ENCODE data around the gene GBA3. TPM values are rescaled to one million over a fixed set of nuclear protein-coding genes. Genes with fewer than 3 reads are reported as not detected.

GBA3 gene
- total and polyA plus RNA-seq, 7 experiments from 2014 or later, result not detected

DNA sequence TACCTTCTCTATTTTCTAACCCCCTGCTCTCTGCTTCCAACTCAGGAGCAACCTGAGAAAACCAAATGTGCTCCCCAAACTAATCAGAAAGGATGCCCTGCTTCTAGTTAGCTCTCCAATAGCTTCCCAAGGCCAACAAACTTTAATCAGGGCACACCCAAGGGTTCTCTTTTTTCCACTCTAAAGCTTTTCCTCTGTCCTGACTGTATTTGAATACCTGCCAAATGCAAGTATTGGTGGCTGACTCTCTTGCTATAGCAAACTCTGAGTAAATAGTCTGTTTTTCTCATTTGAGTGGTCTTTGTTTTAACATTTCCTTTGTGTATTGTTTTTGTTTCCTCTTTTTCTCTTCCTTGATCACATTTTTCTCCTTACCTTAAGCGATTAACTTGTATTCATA is 52.5 kb downstream of the GBA3 start:
- Histone ChIP-seq H3K4me3 (ENCODE audit: low read length) (no peak overlapping the region), H3K36me3 (ENCODE audit: control insufficient read depth in 2 of 3, insufficient read depth in 3 of 3, low read length in 3 of 3) (no peaks in the 10 kb centered on the region), H3K27ac (ENCODE audit: low read depth, low read length) (no peak overlapping the region), H3K4me1 (ENCODE audit: control insufficient read depth in 2 of 2, insufficient read depth in 2 of 2, low read length in 2 of 2) (no peaks in the 10 kb centered on the region), H3K9me3 (ENCODE audit: control insufficient read depth in 2 of 3, low read length in 3 of 3) (no peaks in the 10 kb centered on the region), H3K27me3 (ENCODE audit: control insufficient read depth in 2 of 2, insufficient read depth in 2 of 2, low read length in 2 of 2) (no peaks in the 10 kb centered on the region)
- ChIA-PET CTCF (no interaction called here), POLR2A (no interaction called here)
- intact Hi-C loops (cut with micrococcal nuclease), result no loop called here
- ATAC-seq (no peak), DNase-seq (no peak)
- Mint-ChIP-seq H3K9me3 (peaks cover 0 to 11% (median 3%) of the 10 kb centered on the region in 11 donors), H3K27ac (no peak overlapping the region), H3K4me1 (no peaks in the 10 kb centered on the region), H3K4me3 (no peak overlapping the region), H3K27me3 (peaks cover 2 to 17% (median 4%) of the 10 kb centered on the region in 5 donors), H3K36me3 (no peaks in the 10 kb centered on the region)

DNA sequence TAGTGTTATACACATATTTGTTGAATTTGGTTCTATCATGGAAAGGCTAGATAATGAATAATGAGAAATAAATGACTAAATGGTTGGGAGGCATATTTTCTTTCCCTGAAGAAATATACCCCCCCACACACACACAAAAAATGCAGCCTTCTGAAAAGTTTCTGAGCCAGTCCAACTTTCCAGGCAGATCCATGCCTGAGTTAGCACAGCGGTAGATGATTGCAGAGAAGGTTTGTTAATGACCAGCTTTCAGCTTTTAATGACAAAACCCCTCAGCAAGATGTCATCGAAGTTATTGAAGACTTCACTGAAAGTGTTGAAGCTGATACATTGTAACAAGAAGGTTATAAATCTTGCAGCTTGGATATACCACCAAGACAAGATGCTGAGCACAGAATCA is 61.4 kb downstream of the GBA3 start:
- Mint-ChIP-seq H3K4me1 (no peaks in the 10 kb centered on the region), H3K4me3 (no peak overlapping the region), H3K27me3 (peaks cover 0 to 25% (median 8%) of the 10 kb centered on the region in 5 donors), H3K36me3 (peaks cover 0 to 5% (median 0%) of the 10 kb centered on the region in 5 donors), H3K27ac (no peak overlapping the region), H3K9me3 (peaks cover 0 to 2% (median 0%) of the 10 kb centered on the region in 11 donors)
- H3K27me3 ChIP-seq (ENCODE audit: control insufficient read depth in 2 of 2, insufficient read depth in 2 of 2, low read length in 2 of 2), result no peaks in the 10 kb centered on the region
- DNase-seq, result no peak
- ATAC-seq, result no peak
- no peak overlapping the region for H3K27ac ChIP-seq (ENCODE audit: low read depth, low read length)
- no peaks in the 10 kb centered on the region for H3K36me3 ChIP-seq (ENCODE audit: control insufficient read depth in 2 of 3, insufficient read depth in 3 of 3, low read length in 3 of 3)
- POLR2A ChIA-PET, result no interaction called here
- H3K9me3 ChIP-seq (ENCODE audit: control insufficient read depth in 2 of 3, low read length in 3 of 3), result no peaks in the 10 kb centered on the region
- intact Hi-C loops (cut with micrococcal nuclease), result no loop called here
- H3K4me1 ChIP-seq (ENCODE audit: control insufficient read depth in 2 of 2, insufficient read depth in 2 of 2, low read length in 2 of 2), result no peaks in the 10 kb centered on the region
- CTCF ChIA-PET, result no interaction called here
- H3K4me3 ChIP-seq (ENCODE audit: low read length), result no peak overlapping the region

DNA sequence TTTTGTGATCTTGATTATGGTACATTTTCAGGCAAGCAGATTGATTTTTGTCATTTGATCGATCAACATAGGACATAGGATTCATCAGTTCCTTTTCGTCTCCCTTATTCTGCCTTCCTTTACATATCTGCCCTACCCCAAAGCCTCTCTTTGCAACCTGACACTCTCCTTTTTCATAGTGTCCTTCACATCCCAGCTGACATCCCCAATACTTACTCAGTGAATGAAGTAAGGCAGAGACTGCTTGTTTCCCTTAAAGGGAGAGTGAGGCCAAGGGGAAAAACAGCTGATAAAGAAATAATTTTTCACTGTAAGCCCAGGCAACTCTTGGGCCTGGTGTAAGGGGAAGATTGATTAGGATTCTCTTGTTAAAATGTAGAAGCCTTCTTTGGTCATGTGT is 69.8 kb downstream of the GBA3 start:
- ATAC-seq, result no peak
- intact Hi-C loops (cut with micrococcal nuclease), result no loop called here
- Histone ChIP-seq H3K9me3 (ENCODE audit: control insufficient read depth in 2 of 3, low read length in 3 of 3) (no peaks in the 10 kb centered on the region), H3K4me3 (ENCODE audit: low read length) (no peak overlapping the region), H3K36me3 (ENCODE audit: control insufficient read depth in 2 of 3, insufficient read depth in 3 of 3, low read length in 3 of 3) (no peaks in the 10 kb centered on the region), H3K27me3 (ENCODE audit: control insufficient read depth in 2 of 2, insufficient read depth in 2 of 2, low read length in 2 of 2) (no peaks in the 10 kb centered on the region), H3K4me1 (ENCODE audit: control insufficient read depth in 2 of 2, insufficient read depth in 2 of 2, low read length in 2 of 2) (no peaks in the 10 kb centered on the region), H3K27ac (ENCODE audit: low read depth, low read length) (no peak overlapping the region)
- H3K9me3 Mint-ChIP-seq, result peaks cover 0 to 5% (median 1%) of the 10 kb centered on the region in 11 donors
- DNase-seq, result no peak
- peaks cover 5 to 12% (median 9%) of the 10 kb centered on the region in 7 donors for H3K4me1 Mint-ChIP-seq
- H3K27ac Mint-ChIP-seq, result no peak overlapping the region
- ChIA-PET CTCF (no interaction called here), POLR2A (no interaction called here)
- no peaks in the 10 kb centered on the region for H3K36me3 Mint-ChIP-seq
- H3K27me3 Mint-ChIP-seq, result peaks cover 0 to 24% (median 4%) of the 10 kb centered on the region in 5 donors
- H3K4me3 Mint-ChIP-seq, result no peak overlapping the region

DNA sequence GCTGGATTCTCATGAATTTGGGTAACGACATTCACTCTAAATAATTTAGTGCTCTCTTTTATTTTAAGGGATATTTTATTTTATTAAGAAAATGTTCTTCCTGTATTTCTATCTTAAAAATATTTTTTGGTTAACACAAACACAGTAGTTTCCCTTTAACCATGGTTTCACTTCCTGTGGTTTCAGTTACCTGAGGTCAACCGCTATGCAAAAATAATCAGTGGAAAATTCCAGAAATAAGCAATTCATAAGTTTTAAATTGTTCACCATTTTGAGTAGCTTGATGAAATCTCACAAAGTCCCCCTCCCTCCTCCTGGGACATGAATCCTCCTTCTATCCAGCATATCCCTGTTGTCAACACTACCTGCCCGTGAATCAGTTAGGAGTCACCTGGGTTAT is 71.4 kb downstream of the GBA3 start:
- H3K4me3 Mint-ChIP-seq, result no peak overlapping the region
- intact Hi-C loops (cut with micrococcal nuclease), result no loop called here
- no peak overlapping the region for H3K27ac Mint-ChIP-seq
- H3K9me3 Mint-ChIP-seq, result peaks cover 0 to 6% (median 1%) of the 10 kb centered on the region in 11 donors
- DNase-seq (no peak), ATAC-seq (no peak)
- H3K27me3 Mint-ChIP-seq, result peaks cover 0 to 16% (median 3%) of the 10 kb centered on the region in 5 donors
- CTCF ChIA-PET, result no interaction called here
- Histone ChIP-seq H3K36me3 (ENCODE audit: control insufficient read depth in 2 of 3, insufficient read depth in 3 of 3, low read length in 3 of 3) (no peaks in the 10 kb centered on the region), H3K4me1 (ENCODE audit: control insufficient read depth in 2 of 2, insufficient read depth in 2 of 2, low read length in 2 of 2) (no peaks in the 10 kb centered on the region), H3K27me3 (ENCODE audit: control insufficient read depth in 2 of 2, insufficient read depth in 2 of 2, low read length in 2 of 2) (no peaks in the 10 kb centered on the region), H3K4me3 (ENCODE audit: low read length) (no peak overlapping the region), H3K9me3 (ENCODE audit: control insufficient read depth in 2 of 3, low read length in 3 of 3) (no peaks in the 10 kb centered on the region), H3K27ac (ENCODE audit: low read depth, low read length) (no peak overlapping the region)
- H3K4me1 Mint-ChIP-seq, result peaks cover 5 to 12% (median 9%) of the 10 kb centered on the region in 7 donors
- POLR2A ChIA-PET, result interaction anchor here (0.5 kb wide), 1 partner anchor 14 kb away, joined by 3 read pairs; no protein-coding TSS in a partner anchor
- H3K36me3 Mint-ChIP-seq, result no peaks in the 10 kb centered on the region

DNA sequence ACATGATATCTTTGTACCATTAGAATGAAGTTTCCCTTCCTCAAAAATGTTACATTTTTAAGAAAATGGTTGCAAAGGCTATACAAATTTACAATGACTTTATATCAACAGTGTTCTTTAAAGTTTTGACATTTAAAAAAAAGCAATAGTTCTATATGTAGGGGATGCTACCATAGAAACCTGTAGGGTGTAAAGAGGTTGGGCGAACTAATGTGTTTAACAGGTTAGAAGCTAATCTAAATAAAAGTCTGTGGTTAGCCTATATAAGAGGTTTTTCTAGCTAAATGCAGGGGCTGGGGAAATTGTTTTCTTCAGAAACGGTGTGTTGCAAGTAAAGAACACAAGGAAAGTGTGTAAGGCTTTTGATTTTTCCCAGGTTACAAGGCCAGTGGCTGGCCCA is 73.3 kb downstream of the GBA3 start:
- Mint-ChIP-seq H3K36me3 (peaks cover 0 to under 1% (median 0%) of the 10 kb centered on the region in 5 donors), H3K4me1 (peaks cover 5 to 12% (median 9%) of the 10 kb centered on the region in 7 donors), H3K9me3 (peaks cover 0 to 20% (median 6%) of the 10 kb centered on the region in 11 donors), H3K27ac (no peak overlapping the region), H3K27me3 (peaks cover 0 to 7% (median 1%) of the 10 kb centered on the region in 5 donors), H3K4me3 (no peak overlapping the region)
- no peak overlapping the region for H3K27ac ChIP-seq (ENCODE audit: low read depth, low read length)
- H3K27me3 ChIP-seq (ENCODE audit: control insufficient read depth in 2 of 2, insufficient read depth in 2 of 2, low read length in 2 of 2), result no peaks in the 10 kb centered on the region
- H3K9me3 ChIP-seq (ENCODE audit: control insufficient read depth in 2 of 3, low read length in 3 of 3), result no peaks in the 10 kb centered on the region
- no peaks in the 10 kb centered on the region for H3K36me3 ChIP-seq (ENCODE audit: control insufficient read depth in 2 of 3, insufficient read depth in 3 of 3, low read length in 3 of 3)
- intact Hi-C loops (cut with micrococcal nuclease), result no loop called here
- ATAC-seq (no peak), DNase-seq (no peak)
- no peaks in the 10 kb centered on the region for H3K4me1 ChIP-seq (ENCODE audit: control insufficient read depth in 2 of 2, insufficient read depth in 2 of 2, low read length in 2 of 2)
- ChIA-PET POLR2A (no interaction called here), CTCF (no interaction called here)
- no peak overlapping the region for H3K4me3 ChIP-seq (ENCODE audit: low read length)

DNA sequence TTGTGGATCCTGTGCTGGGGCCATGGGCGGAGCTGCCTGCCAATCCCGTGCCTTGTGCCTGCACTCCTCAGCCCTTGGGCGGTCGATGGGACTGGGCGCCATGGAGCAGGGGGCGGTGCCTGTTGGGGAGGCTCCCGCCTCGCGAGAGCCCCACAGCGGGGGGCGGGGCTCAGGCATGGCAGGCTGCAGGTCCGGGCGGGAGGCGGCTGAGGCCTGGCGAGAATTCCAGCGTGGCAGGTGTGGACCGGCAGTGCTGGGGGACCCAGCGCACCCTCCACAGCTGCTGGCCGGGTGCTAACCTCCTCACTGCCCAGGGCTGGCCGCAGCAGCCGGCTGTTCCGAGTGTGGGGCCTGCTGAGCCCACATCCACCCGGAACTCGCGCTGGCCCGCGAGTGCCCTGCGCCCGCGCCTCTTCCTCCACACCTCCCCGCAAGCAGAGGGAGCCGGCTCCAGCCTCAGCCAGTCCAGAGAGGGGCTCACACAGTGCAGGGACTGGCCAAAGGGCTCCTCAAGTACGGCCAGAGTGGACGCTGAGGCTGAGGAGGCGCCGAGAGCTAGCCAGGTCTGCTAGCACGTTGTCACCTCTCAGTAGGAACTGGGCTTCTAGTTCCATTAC is 85.9 kb downstream of the GBA3 start:
- Mint-ChIP-seq H3K27ac (no peak overlapping the region), H3K36me3 (peaks cover 0 to 6% (median 0%) of the 10 kb centered on the region in 5 donors), H3K9me3 (peaks cover 0 to 17% (median 7%) of the 10 kb centered on the region in 11 donors), H3K4me1 (no peaks in the 10 kb centered on the region), H3K4me3 (no peak overlapping the region), H3K27me3 (peaks cover 0 to 15% (median 4%) of the 10 kb centered on the region in 5 donors)
- Histone ChIP-seq H3K4me1 (ENCODE audit: control insufficient read depth in 2 of 2, insufficient read depth in 2 of 2, low read length in 2 of 2) (no peaks in the 10 kb centered on the region), H3K27me3 (ENCODE audit: control insufficient read depth in 2 of 2, insufficient read depth in 2 of 2, low read length in 2 of 2) (no peaks in the 10 kb centered on the region), H3K36me3 (ENCODE audit: control insufficient read depth in 2 of 3, insufficient read depth in 3 of 3, low read length in 3 of 3) (no peaks in the 10 kb centered on the region), H3K9me3 (ENCODE audit: control insufficient read depth in 2 of 3, low read length in 3 of 3) (no peaks in the 10 kb centered on the region), H3K4me3 (ENCODE audit: low read length) (no peak overlapping the region), H3K27ac (ENCODE audit: low read depth, low read length) (no peak overlapping the region)
- ATAC-seq (no peak), DNase-seq (no peak)
- ChIA-PET POLR2A (interaction anchor here (0.7 kb wide), 1 partner anchor 14 kb away, joined by 3 read pairs; no protein-coding TSS in a partner anchor), CTCF (no interaction called here)
- intact Hi-C loops (cut with micrococcal nuclease), result no loop called here

DNA sequence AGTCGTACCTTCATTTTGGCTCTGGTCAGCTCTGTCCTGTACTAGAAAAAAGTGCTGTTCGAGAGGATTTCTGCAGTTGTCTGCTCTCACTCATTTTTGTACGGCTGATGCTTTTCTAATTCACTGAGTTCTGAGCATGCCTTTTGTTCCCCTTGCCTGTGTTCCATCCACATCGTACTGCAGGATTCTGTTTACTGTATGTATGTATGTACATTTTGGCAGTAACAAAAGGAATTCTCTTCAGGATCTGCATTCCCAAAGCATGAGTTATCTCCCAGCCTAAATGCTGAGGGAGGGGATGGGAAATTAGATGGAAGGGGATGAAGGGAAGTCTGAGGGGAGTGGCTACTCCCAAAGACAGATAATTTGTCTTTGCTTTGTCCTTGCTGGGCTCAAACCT is 87.6 kb downstream of the GBA3 start:
- Histone ChIP-seq H3K4me3 (ENCODE audit: low read length) (no peak overlapping the region), H3K36me3 (ENCODE audit: control insufficient read depth in 2 of 3, insufficient read depth in 3 of 3, low read length in 3 of 3) (no peaks in the 10 kb centered on the region), H3K27ac (ENCODE audit: low read depth, low read length) (no peak overlapping the region), H3K27me3 (ENCODE audit: control insufficient read depth in 2 of 2, insufficient read depth in 2 of 2, low read length in 2 of 2) (no peaks in the 10 kb centered on the region), H3K9me3 (ENCODE audit: control insufficient read depth in 2 of 3, low read length in 3 of 3) (no peaks in the 10 kb centered on the region), H3K4me1 (ENCODE audit: control insufficient read depth in 2 of 2, insufficient read depth in 2 of 2, low read length in 2 of 2) (no peaks in the 10 kb centered on the region)
- Mint-ChIP-seq H3K36me3 (peaks cover 0 to 5% (median 0%) of the 10 kb centered on the region in 5 donors), H3K27ac (no peak overlapping the region), H3K4me1 (no peaks in the 10 kb centered on the region), H3K27me3 (peaks cover 0 to 14% (median 4%) of the 10 kb centered on the region in 5 donors), H3K4me3 (no peak overlapping the region), H3K9me3 (peaks cover 0 to 15% (median 6%) of the 10 kb centered on the region in 11 donors)
- DNase-seq (no peak), ATAC-seq (no peak)
- intact Hi-C loops (cut with micrococcal nuclease), result no loop called here
- POLR2A ChIA-PET, result no interaction called here
- CTCF ChIA-PET, result no interaction called here
